HFF-Myc (cell line): ENCODE measurements around the gene LMO3.

Experiments used
- DNase-seq: peaks from one replicate; pipeline ENCODE4 v3.0.0-alpha.2; 2011; ENCODE audit warnings: low read depth; ENCODE audit errors: extremely low read depth
- H3K4me3 ChIP-seq: replicated peaks from 2 replicates; pipeline ENCODE4 v1.5.1; 2011; ENCODE audit warnings: low read depth, mild to moderate bottlenecking, control low read depth, low read length
- CTCF ChIP-seq: IDR thresholded peaks from 2 replicates; pipeline ENCODE4 v1.5.1; 2012; ENCODE audit warnings: mild to moderate bottlenecking, low read depth, low read length, control low read depth; ENCODE audit errors: missing control alignments

LMO3 gene

GRCh38 chr12:16613199-16613598 is 7.2 kb upstream of the LMO3 start:
- no peak overlapping the region for H3K4me3 ChIP-seq
- no peak for DNase-seq
- no peak for TF ChIP-seq CTCF

- DNase-seq: no peak
- TF ChIP-seq CTCF: no peak
- no peak overlapping the region for H3K4me3 ChIP-seq
Observed at GRCh38 chr12:16612647-16613046, 6.7 kb upstream of the LMO3 start.

- DNase-seq: no peak
- no peak overlapping the region for H3K4me3 ChIP-seq
- TF ChIP-seq CTCF: no peak
Observed at GRCh38 chr12:16611146-16611545, 5.2 kb upstream of the LMO3 start.

- no peak for DNase-seq
- no peak for TF ChIP-seq CTCF
- H3K4me3 ChIP-seq: no peak overlapping the region
Observed at GRCh38 chr12:16610743-16611142, 4.8 kb upstream of the LMO3 start.

- no peak overlapping the region for H3K4me3 ChIP-seq
- no peak for DNase-seq
- no peak for TF ChIP-seq CTCF
Observed at GRCh38 chr12:16610001-16610585, 4.1 kb upstream of the LMO3 start.

- H3K4me3 ChIP-seq: no peak overlapping the region
- TF ChIP-seq CTCF: no peak
- DNase-seq: no peak
Observed at GRCh38 chr12:16608946-16609539, 3.1 kb upstream of the LMO3 start.
